Astrocyte of the spinal cord (primary cell): ENCODE measurements around the gene FOXL1.

Experiments used
- DNase-seq: peaks from one replicate; pipeline ENCODE4 v3.0.0; 2011; ENCODE audit warnings: low read depth, low spot score
- H3K4me3 ChIP-seq: 2 replicates; pipeline ENCODE4 v1.5.1; 2011; ENCODE audit warnings: low read depth, mild to moderate bottlenecking, low read length, moderate library complexity
- CTCF ChIP-seq: IDR thresholded peaks from 2 replicates; pipeline ENCODE4 v1.5.1; 2012; ENCODE audit warnings: low read depth, mild to moderate bottlenecking, low read length, inconsistent platforms
- in situ Hi-C: cut with HindIII; loops from 2 replicates; pipeline ENCODE4 v1.10.0; 2017; ENCODE audit warnings: low sequenced_read_pairs

Gene FOXL1

DNA sequence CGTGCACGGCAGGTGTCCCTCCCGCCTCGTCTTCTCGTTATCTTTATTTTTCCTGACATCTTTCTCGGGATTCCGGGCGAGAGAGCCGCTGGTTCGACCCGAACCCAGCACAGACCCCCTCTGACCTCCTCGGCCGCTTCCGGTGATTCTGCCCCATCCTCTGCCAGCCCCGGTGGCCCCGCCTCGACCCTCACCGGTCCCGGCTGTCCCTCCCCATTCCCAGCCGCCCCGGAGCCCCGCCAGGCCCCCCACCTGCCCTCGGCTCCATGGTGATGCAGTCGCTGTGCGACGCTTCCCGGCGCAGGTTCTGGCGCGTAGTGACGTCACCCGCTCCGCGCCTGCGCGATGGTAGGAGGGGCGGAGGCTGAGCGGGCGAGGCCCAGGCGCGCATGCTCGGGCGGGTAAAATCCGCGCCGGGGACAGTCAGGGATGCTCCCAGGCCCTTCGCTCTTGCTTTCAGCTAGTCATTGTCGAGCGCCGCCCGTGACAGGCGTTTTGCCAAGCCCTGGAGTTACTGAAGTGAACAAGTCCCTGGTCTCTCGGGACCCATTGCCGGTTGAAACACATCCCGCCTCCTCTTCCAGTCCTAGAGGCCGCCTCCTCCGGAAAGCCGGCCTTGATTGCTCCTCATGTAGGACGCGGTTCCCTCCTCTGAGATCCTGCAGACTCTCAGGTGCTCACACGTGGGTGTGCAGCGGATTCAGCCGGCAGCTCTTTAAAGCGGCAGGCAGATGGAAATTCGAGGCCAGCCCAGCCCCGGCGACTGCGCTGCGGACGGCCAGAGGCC lies 23.2 kb upstream of the FOXL1 start, which contains the start of gene MTHFSD:
TSS of gene MTHFSD (minus strand) at position 319 of the 787 bp plus-strand sequence. CDS start at position 268, 51 bp downstream.
- H3K4me3 ChIP-seq: peak within 1 kb of the TSS; percentile 99
- TF ChIP-seq CTCF: no peak
- in situ Hi-C loops: loop anchor here (25.0 kb wide), 1 partner anchor 507 kb away; no protein-coding TSS in a partner anchor
- DNase-seq: peak; percentile 91

DNA sequence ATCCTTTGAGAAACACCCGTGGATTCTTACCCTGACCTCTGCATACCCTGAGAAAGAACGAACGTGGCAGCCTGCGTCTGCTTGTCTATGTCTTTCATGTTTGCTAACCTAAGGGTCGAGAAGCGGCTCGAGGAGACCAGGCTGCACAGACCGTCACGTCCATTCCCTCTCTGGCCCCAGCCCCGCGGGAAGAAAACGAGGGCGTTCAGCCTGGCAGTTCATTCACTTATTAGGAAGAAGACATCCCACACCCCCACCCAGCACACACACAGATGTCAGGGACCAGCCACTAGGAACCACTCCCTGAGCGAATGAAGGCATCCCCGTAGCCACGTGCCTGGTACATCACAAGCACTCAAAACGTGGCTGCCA lies 22.7 kb upstream of the FOXL1 start:
- DNase-seq: no peak
- H3K4me3 ChIP-seq: peak overlapping the region; percentile 99
- no peak for TF ChIP-seq CTCF
- in situ Hi-C loops: loop anchor here (25.0 kb wide), 1 partner anchor 507 kb away; no protein-coding TSS in a partner anchor

DNA sequence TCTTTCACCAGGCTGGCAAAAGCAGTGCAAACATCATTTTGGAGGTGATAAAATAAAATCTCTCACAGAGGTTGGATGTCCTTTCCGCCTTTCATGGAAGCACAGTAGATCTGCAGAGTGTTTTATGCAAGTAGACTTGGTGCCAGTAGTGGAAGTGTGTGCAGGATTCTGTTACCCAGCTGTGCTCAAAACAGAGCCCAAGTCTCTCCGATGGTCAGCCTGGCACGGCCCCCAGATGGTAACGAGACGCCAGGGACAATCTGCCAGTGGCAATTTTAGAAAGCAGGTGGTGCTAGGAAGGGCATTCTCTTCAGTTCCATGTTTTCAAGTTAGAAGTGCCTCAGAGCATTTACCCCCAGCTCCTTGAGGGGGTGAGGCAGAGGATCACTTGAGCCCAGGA lies 21.8 kb upstream of the FOXL1 start:
- TF ChIP-seq CTCF: no peak
- in situ Hi-C loops: loop anchor here (25.0 kb wide), 1 partner anchor 506 kb away; no protein-coding TSS in a partner anchor
- DNase-seq: no peak
- no peak overlapping the region for H3K4me3 ChIP-seq

GRCh38 chr16:86557587-86557986 lies 20.8 kb upstream of the FOXL1 start:
- TF ChIP-seq CTCF: no peak
- H3K4me3 ChIP-seq: no peak overlapping the region
- in situ Hi-C loops: loop anchor here (25.0 kb wide), 1 partner anchor 505 kb away; no protein-coding TSS in a partner anchor
- no peak for DNase-seq

- no peak for TF ChIP-seq CTCF
- in situ Hi-C loops: loop anchor here (25.0 kb wide), 1 partner anchor 504 kb away; no protein-coding TSS in a partner anchor
- DNase-seq: no peak
- no peak overlapping the region for H3K4me3 ChIP-seq
Observed at GRCh38 chr16:86558355-86559193, 19.8 kb upstream of the FOXL1 start.

DNA sequence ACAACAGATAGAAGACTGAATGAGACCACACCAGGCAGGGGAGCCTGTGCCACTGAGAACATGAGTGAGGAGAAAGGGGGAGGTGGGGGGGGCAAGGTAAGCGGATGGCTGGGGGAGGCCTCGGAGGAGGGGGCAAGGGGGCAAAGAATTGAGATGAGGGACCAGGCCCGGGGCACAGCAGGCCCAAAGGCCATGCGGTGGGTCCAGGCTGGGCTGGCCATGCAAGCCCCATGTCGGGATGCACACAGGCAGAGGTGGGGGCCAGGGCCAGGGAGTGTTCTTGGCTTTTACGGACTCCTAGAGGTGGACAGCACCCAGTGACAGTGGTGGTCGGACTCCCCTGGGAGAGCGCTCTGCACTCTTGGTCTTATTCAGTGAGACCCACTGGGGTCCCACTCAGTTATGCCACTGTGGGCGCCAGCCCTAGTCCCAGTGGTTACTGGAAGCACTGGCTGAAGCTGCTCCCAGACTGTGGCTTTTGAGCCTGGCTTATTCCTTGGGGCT lies 18.5 kb upstream of the FOXL1 start:
- DNase-seq: no peak
- no peak overlapping the region for H3K4me3 ChIP-seq
- TF ChIP-seq CTCF: no peak
- in situ Hi-C loops: loop anchor here (25.0 kb wide), 1 partner anchor 502 kb away; no protein-coding TSS in a partner anchor
